ENCODE data around the gene NDFIP1. TPM values are rescaled to one million over a fixed set of nuclear protein-coding genes. Genes with fewer than 3 reads are reported as not detected.

The NDFIP1 gene
- 54.3 TPM for total RNA-seq
- long read RNA-seq, transcript NDFIP1-201 (8 exons, 3,851 nt), result major isoform, 178 of 187 reads
- long read RNA-seq, partial matches to known transcripts, result 3 of 187 reads
- long read RNA-seq, other reads (novel, unspliced or antisense), result 6 of 187 reads

GRCh38 chr5:142108432-142109330, at the start of gene NDFIP1:
NDFIP1 (plus strand) TSS chr5:142108779; CDS start chr5:142108975, 196 bp downstream.
- ATAC-seq (peak; percentile 98), DNase-seq (peak; percentile 95)
- intact Hi-C loops (cut with micrococcal nuclease), result no loop called here

GRCh38 chr5:142059304-142059940, 49.2 kb upstream of the NDFIP1 start:
- intact Hi-C loops (cut with micrococcal nuclease), result no loop called here
- ATAC-seq (peak; percentile 73), DNase-seq (no peak)

- ATAC-seq (no peak), DNase-seq (no peak)
- intact Hi-C loops (cut with micrococcal nuclease), result no loop called here
These were observed 45.2 kb upstream of the NDFIP1 start for GRCh38 chr5:142063376-142063775.

GRCh38 chr5:142063878-142064331, 44.7 kb upstream of the NDFIP1 start:
- ATAC-seq, result peak; percentile 87
- peak; percentile 82 for DNase-seq
- intact Hi-C loops (cut with micrococcal nuclease), result no loop called here

- no peak for DNase-seq
- no peak for ATAC-seq
These were observed 43.3 kb upstream of the NDFIP1 start for GRCh38 chr5:142065273-142065672.

GRCh38 chr5:142069606-142070399, 38.8 kb upstream of the NDFIP1 start:
- ATAC-seq (no peak), DNase-seq (no peak)
- intact Hi-C loops (cut with micrococcal nuclease), result no loop called here

More at GRCh38 chr5:142065273-142065672, 43.3 kb upstream of the NDFIP1 start:
- intact Hi-C loops (cut with micrococcal nuclease), result no loop called here

GRCh38 chr5:142070734-142071133, 37.8 kb upstream of the NDFIP1 start:
- no peak for DNase-seq
- intact Hi-C loops (cut with micrococcal nuclease), result no loop called here
- no peak for ATAC-seq

GRCh38 chr5:142072488-142072887, 36.1 kb upstream of the NDFIP1 start:
- ATAC-seq (no peak), DNase-seq (no peak)
- intact Hi-C loops (cut with micrococcal nuclease), result no loop called here

- intact Hi-C loops (cut with micrococcal nuclease), result no loop called here
- ATAC-seq, result no peak
These were observed 35.1 kb upstream of the NDFIP1 start for GRCh38 chr5:142073362-142073988.

GRCh38 chr5:142074006-142074405, 34.6 kb upstream of the NDFIP1 start:
- DNase-seq (no peak), ATAC-seq (no peak)
- intact Hi-C loops (cut with micrococcal nuclease), result no loop called here

More at GRCh38 chr5:142073362-142073988, 35.1 kb upstream of the NDFIP1 start:
- no peak for DNase-seq

GRCh38 chr5:142078221-142078620, 30.4 kb upstream of the NDFIP1 start:
- no peak for DNase-seq
- no peak for ATAC-seq
- intact Hi-C loops (cut with micrococcal nuclease), result no loop called here

- ATAC-seq, result no peak
- intact Hi-C loops (cut with micrococcal nuclease), result no loop called here
- DNase-seq, result no peak
These were observed 29.9 kb upstream of the NDFIP1 start for GRCh38 chr5:142078706-142079105.

GRCh38 chr5:142079306-142079721, 29.3 kb upstream of the NDFIP1 start:
- ATAC-seq (no peak), DNase-seq (no peak)
- intact Hi-C loops (cut with micrococcal nuclease), result no loop called here

- no peak for DNase-seq
- intact Hi-C loops (cut with micrococcal nuclease), result no loop called here
- ATAC-seq, result no peak
These were observed 28.3 kb upstream of the NDFIP1 start for GRCh38 chr5:142080248-142080647.

- ATAC-seq, result no peak
- intact Hi-C loops (cut with micrococcal nuclease), result no loop called here
- no peak for DNase-seq
These were observed 26.3 kb upstream of the NDFIP1 start for GRCh38 chr5:142082182-142082781.

- no peak for ATAC-seq
- no peak for DNase-seq
- intact Hi-C loops (cut with micrococcal nuclease), result no loop called here
These were observed 22.4 kb upstream of the NDFIP1 start for GRCh38 chr5:142086229-142086628.

- DNase-seq, result no peak
- intact Hi-C loops (cut with micrococcal nuclease), result no loop called here
- ATAC-seq, result no peak
These were observed 21.9 kb upstream of the NDFIP1 start for GRCh38 chr5:142086679-142087078.

- DNase-seq, result no peak
- no peak for ATAC-seq
- intact Hi-C loops (cut with micrococcal nuclease), result no loop called here
These were observed 20.5 kb upstream of the NDFIP1 start for GRCh38 chr5:142087920-142088679.

Measured in left ventricle myocardium superior (tissue), 1 donor.